Osteocyte (in vitro differentiated cells): ENCODE measurements around the gene PMIS2. TPM values are rescaled to one million over a fixed set of nuclear protein-coding genes. Genes with fewer than 3 reads are reported as not detected.

Source experiments
- DNase-seq: peaks from one replicate; pipeline ENCODE4 v3.0.0; 2021; ENCODE audit warnings: mixed read lengths; ENCODE audit not compliant: unreplicated experiment; ENCODE audit errors: extremely low spot score
- H3K27ac Mint-ChIP-seq: one replicate; pipeline ENCODE4 v1.8.0; 2021; ENCODE audit warnings: mild to moderate bottlenecking, mixed read lengths; ENCODE audit not compliant: unreplicated experiment
- H3K27me3 Mint-ChIP-seq: one replicate; pipeline ENCODE4 v1.8.0; 2021; ENCODE audit warnings: mixed read lengths; ENCODE audit not compliant: unreplicated experiment
- H3K36me3 Mint-ChIP-seq: one replicate; pipeline ENCODE4 v1.8.0; 2021; ENCODE audit warnings: mixed read lengths; ENCODE audit not compliant: unreplicated experiment
- H3K4me1 Mint-ChIP-seq: one replicate; pipeline ENCODE4 v1.8.0; 2021; ENCODE audit warnings: mixed read lengths; ENCODE audit not compliant: unreplicated experiment
- H3K4me3 Mint-ChIP-seq: one replicate; pipeline ENCODE4 v1.8.0; 2021; ENCODE audit warnings: mild to moderate bottlenecking, moderate library complexity, mixed read lengths; ENCODE audit not compliant: unreplicated experiment
- H3K9me3 Mint-ChIP-seq: one replicate; pipeline ENCODE4 v1.8.0; 2021; ENCODE audit warnings: mixed read lengths; ENCODE audit not compliant: unreplicated experiment
- total RNA-seq: library from RNA; stranded (reverse); gene quantifications from 2 replicates; pipeline ENCODE4 v1.2.1, GENCODE V29; 2021
- TF ChIP-seq, protein P1 (sequence below): fragments of 200-600 bp; sonication (generic); IDR thresholded peaks from 2 replicates; pipeline ENCODE4 v1.5.0; 2021; ENCODE audit warnings: antibody characterized with exemption, mild to moderate bottlenecking, moderate library complexity

PMIS2 gene
- total RNA-seq, 1 donor from 2014 or later, result not detected

GRCh38 chr19:35619290-35619923 lies 33.4 kb downstream of the PMIS2 start:
- Mint-ChIP-seq H3K9me3 (no peaks in the 10 kb centered on the region), H3K27me3 (no peaks in the 10 kb centered on the region), H3K4me1 (no peaks in the 10 kb centered on the region), H3K36me3 (peaks cover 6% of the 10 kb centered on the region), H3K27ac (no peak overlapping the region), H3K4me3 (no peak overlapping the region)
- DNase-seq, result no peak
- TF ChIP-seq, protein P1, sequence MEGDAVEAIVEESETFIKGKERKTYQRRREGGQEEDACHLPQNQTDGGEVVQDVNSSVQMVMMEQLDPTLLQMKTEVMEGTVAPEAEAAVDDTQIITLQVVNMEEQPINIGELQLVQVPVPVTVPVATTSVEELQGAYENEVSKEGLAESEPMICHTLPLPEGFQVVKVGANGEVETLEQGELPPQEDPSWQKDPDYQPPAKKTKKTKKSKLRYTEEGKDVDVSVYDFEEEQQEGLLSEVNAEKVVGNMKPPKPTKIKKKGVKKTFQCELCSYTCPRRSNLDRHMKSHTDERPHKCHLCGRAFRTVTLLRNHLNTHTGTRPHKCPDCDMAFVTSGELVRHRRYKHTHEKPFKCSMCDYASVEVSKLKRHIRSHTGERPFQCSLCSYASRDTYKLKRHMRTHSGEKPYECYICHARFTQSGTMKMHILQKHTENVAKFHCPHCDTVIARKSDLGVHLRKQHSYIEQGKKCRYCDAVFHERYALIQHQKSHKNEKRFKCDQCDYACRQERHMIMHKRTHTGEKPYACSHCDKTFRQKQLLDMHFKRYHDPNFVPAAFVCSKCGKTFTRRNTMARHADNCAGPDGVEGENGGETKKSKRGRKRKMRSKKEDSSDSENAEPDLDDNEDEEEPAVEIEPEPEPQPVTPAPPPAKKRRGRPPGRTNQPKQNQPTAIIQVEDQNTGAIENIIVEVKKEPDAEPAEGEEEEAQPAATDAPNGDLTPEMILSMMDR, result no peak

DNA sequence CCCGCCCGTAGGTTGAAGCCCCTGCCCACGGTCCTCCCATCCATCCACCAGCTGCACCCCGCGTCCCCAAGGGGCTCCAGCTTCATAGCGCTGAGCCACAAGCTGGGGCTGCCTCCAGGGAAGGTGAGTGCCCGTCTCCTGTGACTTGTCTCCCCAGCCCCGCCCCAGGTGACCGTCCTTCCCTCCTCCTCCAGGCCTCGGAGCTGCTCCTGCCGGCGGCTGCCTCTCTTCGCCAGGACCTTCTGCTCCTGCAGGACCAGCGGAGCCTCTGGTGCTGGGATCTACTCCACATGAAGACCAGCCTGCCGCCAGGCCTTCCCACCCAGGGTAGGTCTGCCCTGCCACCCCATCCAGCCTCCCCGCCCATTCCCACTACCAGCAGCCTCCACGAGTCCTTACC lies 34.0 kb downstream of the PMIS2 start:
- no peaks in the 10 kb centered on the region for H3K27me3 Mint-ChIP-seq
- H3K4me1 Mint-ChIP-seq, result no peaks in the 10 kb centered on the region
- TF ChIP-seq, protein P1, result no peak
- peaks cover 6% of the 10 kb centered on the region for H3K36me3 Mint-ChIP-seq
- no peaks in the 10 kb centered on the region for H3K9me3 Mint-ChIP-seq
- no peak for DNase-seq
- no peak overlapping the region for H3K4me3 Mint-ChIP-seq
- H3K27ac Mint-ChIP-seq, result no peak overlapping the region

GRCh38 chr19:35621708-35622107 lies 35.7 kb downstream of the PMIS2 start:
- peaks cover 3% of the 10 kb centered on the region for H3K36me3 Mint-ChIP-seq
- peaks cover 1% of the 10 kb centered on the region for H3K4me1 Mint-ChIP-seq
- no peak overlapping the region for H3K27ac Mint-ChIP-seq
- no peaks in the 10 kb centered on the region for H3K9me3 Mint-ChIP-seq
- TF ChIP-seq, protein P1, result no peak
- DNase-seq, result no peak
- H3K4me3 Mint-ChIP-seq, result no peak overlapping the region
- no peaks in the 10 kb centered on the region for H3K27me3 Mint-ChIP-seq

GRCh38 chr19:35622750-35623149 lies 36.8 kb downstream of the PMIS2 start:
- DNase-seq, result no peak
- peaks cover 1% of the 10 kb centered on the region for H3K4me1 Mint-ChIP-seq
- H3K4me3 Mint-ChIP-seq, result no peak overlapping the region
- no peak overlapping the region for H3K27ac Mint-ChIP-seq
- TF ChIP-seq, protein P1, result no peak
- H3K36me3 Mint-ChIP-seq, result peaks cover 3% of the 10 kb centered on the region
- no peaks in the 10 kb centered on the region for H3K27me3 Mint-ChIP-seq
- H3K9me3 Mint-ChIP-seq, result no peaks in the 10 kb centered on the region

GRCh38 chr19:35623327-35624010 lies 37.5 kb downstream of the PMIS2 start:
- Mint-ChIP-seq H3K4me3 (no peak overlapping the region), H3K36me3 (peaks cover 3% of the 10 kb centered on the region), H3K27ac (no peak overlapping the region), H3K9me3 (no peaks in the 10 kb centered on the region), H3K4me1 (peaks cover 6% of the 10 kb centered on the region), H3K27me3 (no peaks in the 10 kb centered on the region)
- TF ChIP-seq, protein P1, result no peak
- DNase-seq, result no peak
